Measurements from ENCODE around the gene GSN. TPM values are rescaled to one million over a fixed set of nuclear protein-coding genes. Genes with fewer than 3 reads are reported as not detected.
A peak's percentile ranks its signal among the peaks of the same experiment; 100 is the strongest.

Gene GSN
- total RNA-seq, 2 experiments from 2014 or later: 2.6 to 2.7 TPM

DNA sequence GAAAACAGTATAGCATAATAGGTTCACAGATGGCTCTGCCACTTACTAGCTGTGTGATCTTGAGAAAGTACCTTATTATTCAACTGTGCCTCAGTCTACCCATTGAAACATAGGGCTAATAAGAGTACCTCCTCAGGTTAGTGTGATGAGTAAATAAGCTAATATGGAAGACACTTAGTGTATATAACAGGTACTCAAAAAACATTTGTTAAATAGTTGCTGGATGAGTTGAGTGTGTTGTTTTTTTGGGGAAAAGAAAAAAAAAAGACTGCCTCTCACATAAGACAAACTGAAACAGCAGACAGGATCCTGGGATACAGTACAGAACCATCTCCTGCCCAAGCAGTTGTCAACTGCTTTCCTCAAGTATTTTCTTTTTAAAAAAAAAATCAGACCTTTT, 96.9 kb downstream of the GSN start:
- Mint-ChIP-seq H3K4me3 (peak overlapping the region; percentile 9), H3K9me3 (no peaks in the 10 kb centered on the region), H3K27ac (no peak overlapping the region), H3K4me1 (ENCODE audit: low read depth) (peaks cover 70% of the 10 kb centered on the region), H3K27me3 (no peaks in the 10 kb centered on the region), H3K36me3 (ENCODE audit: low read depth) (no peaks in the 10 kb centered on the region)
- Histone ChIP-seq H3K9me3 (ENCODE audit: control insufficient read depth in 1 of 2, insufficient read depth in 1 of 2, low read length in 2 of 2) (no peaks in the 10 kb centered on the region), H3K4me1 (ENCODE audit: insufficient read depth, low read length) (peaks cover 11% of the 10 kb centered on the region), H3K4me3 (ENCODE audit: low read length) (no peak overlapping the region), H3K36me3 (ENCODE audit: insufficient read depth, low read length) (peaks cover 4% of the 10 kb centered on the region), H3K27ac (ENCODE audit: low read depth in 1 of 2, low read length in 2 of 2) (no peak overlapping the region), H3K27me3 (ENCODE audit: control insufficient read depth in 1 of 2, insufficient read depth in 2 of 2, low read length in 2 of 2) (no peaks in the 10 kb centered on the region)
- ATAC-seq (ENCODE audit: poor library complexity) (no peak), DNase-seq (no peak)
- ChIA-PET POLR2A (no interaction called here), CTCF (interaction anchor here (1.5 to 3.4 kb wide), 3 partner anchors 11 to 45 kb away, joined by 3 to 16 read pairs (median 5); no protein-coding TSS in a partner anchor)
- TF ChIP-seq, protein P1, sequence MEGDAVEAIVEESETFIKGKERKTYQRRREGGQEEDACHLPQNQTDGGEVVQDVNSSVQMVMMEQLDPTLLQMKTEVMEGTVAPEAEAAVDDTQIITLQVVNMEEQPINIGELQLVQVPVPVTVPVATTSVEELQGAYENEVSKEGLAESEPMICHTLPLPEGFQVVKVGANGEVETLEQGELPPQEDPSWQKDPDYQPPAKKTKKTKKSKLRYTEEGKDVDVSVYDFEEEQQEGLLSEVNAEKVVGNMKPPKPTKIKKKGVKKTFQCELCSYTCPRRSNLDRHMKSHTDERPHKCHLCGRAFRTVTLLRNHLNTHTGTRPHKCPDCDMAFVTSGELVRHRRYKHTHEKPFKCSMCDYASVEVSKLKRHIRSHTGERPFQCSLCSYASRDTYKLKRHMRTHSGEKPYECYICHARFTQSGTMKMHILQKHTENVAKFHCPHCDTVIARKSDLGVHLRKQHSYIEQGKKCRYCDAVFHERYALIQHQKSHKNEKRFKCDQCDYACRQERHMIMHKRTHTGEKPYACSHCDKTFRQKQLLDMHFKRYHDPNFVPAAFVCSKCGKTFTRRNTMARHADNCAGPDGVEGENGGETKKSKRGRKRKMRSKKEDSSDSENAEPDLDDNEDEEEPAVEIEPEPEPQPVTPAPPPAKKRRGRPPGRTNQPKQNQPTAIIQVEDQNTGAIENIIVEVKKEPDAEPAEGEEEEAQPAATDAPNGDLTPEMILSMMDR (IDR thresholded peaks at IDR 0.05): no peak
- intact Hi-C loops (cut with DNase I, micrococcal nuclease): loop anchor here in 1 of 2 experiments (5.0 kb wide), 1 partner anchor 163 kb away; the partner anchor contains the start of gene RAB14

DNA sequence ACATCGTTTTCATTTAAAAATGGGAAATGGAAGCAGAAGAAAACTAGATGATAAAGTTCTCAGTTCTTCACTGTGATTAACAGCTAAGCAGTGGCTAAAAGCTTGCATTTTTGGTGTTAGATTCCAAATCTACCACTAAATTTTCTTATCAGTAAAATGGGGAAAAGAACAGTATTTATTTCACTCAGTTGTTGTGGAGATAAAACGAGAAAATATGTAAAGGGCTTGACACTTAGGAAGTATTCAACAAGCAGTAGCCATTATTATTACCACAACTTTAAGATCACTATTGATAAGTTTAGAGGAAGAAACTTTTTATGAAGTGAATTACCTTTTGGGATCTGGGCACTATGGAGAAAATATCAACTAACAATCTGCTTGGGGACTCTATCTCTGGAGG, 97.6 kb downstream of the GSN start:
- TF ChIP-seq, protein P1 (IDR thresholded peaks at IDR 0.05): no peak
- Histone ChIP-seq H3K27me3 (ENCODE audit: control insufficient read depth in 1 of 2, insufficient read depth in 2 of 2, low read length in 2 of 2) (no peaks in the 10 kb centered on the region), H3K4me1 (ENCODE audit: insufficient read depth, low read length) (peaks cover 13% of the 10 kb centered on the region), H3K9me3 (ENCODE audit: control insufficient read depth in 1 of 2, insufficient read depth in 1 of 2, low read length in 2 of 2) (peaks cover 0 to under 1% of the 10 kb centered on the region in 2 experiments), H3K4me3 (ENCODE audit: low read length) (no peak overlapping the region), H3K36me3 (ENCODE audit: insufficient read depth, low read length) (peaks cover 4% of the 10 kb centered on the region), H3K27ac (ENCODE audit: low read depth in 1 of 2, low read length in 2 of 2) (no peak overlapping the region)
- ChIA-PET CTCF (interaction anchor here (3.4 kb wide), 1 partner anchor 45 kb away, joined by 16 read pairs; no protein-coding TSS in a partner anchor), POLR2A (no interaction called here)
- Mint-ChIP-seq H3K9me3 (no peaks in the 10 kb centered on the region), H3K27ac (peak overlapping the region; percentile 13), H3K27me3 (no peaks in the 10 kb centered on the region), H3K4me1 (ENCODE audit: low read depth) (peaks cover 71% of the 10 kb centered on the region), H3K4me3 (peak overlapping the region; percentile 13), H3K36me3 (ENCODE audit: low read depth) (no peaks in the 10 kb centered on the region)
- intact Hi-C loops (cut with DNase I, micrococcal nuclease): loop anchor here in 1 of 2 experiments (5.0 kb wide), 1 partner anchor 163 kb away; the partner anchor contains the start of gene RAB14
- ATAC-seq (ENCODE audit: poor library complexity) (no peak), DNase-seq (no peak)

- peak overlapping the region; percentile 34 for H3K27ac Mint-ChIP-seq
- ChIA-PET CTCF (interaction anchor here (3.4 kb wide), 1 partner anchor 46 kb away, joined by 16 read pairs; no protein-coding TSS in a partner anchor), POLR2A (interaction anchor here (0.6 to 0.9 kb wide), 2 partner anchors 13 to 622 kb away, joined by 3 read pairs; no protein-coding TSS in a partner anchor)
- no peaks in the 10 kb centered on the region for H3K36me3 Mint-ChIP-seq (ENCODE audit: low read depth)
- H3K4me1 Mint-ChIP-seq (ENCODE audit: low read depth): peaks cover 72% of the 10 kb centered on the region
- H3K36me3 ChIP-seq (ENCODE audit: insufficient read depth, low read length): peaks cover 4% of the 10 kb centered on the region
- DNase-seq (no peak), ATAC-seq (ENCODE audit: poor library complexity) (no peak)
- TF ChIP-seq, protein P1 (IDR thresholded peaks at IDR 0.05): no peak
- H3K9me3 Mint-ChIP-seq: no peaks in the 10 kb centered on the region
- H3K27ac ChIP-seq (ENCODE audit: low read depth in 1 of 2, low read length in 2 of 2): no peak overlapping the region
- no peak overlapping the region for H3K4me3 ChIP-seq (ENCODE audit: low read length)
- H3K27me3 ChIP-seq (ENCODE audit: control insufficient read depth in 1 of 2, insufficient read depth in 2 of 2, low read length in 2 of 2): no peaks in the 10 kb centered on the region
- no peaks in the 10 kb centered on the region for H3K27me3 Mint-ChIP-seq
- peak overlapping the region; percentile 55 for H3K4me3 Mint-ChIP-seq
- peaks cover 0 to 3% of the 10 kb centered on the region in 2 experiments for H3K9me3 ChIP-seq (ENCODE audit: control insufficient read depth in 1 of 2, insufficient read depth in 1 of 2, low read length in 2 of 2)
- intact Hi-C loops (cut with DNase I, micrococcal nuclease): loop anchor here in 1 of 2 experiments (5.0 kb wide), 1 partner anchor 164 kb away; the partner anchor contains the start of gene RAB14
- H3K4me1 ChIP-seq (ENCODE audit: insufficient read depth, low read length): peaks cover 16% of the 10 kb centered on the region
Measured at GRCh38 chr9:121366611-121367192, 98.7 kb downstream of the GSN start.

All from CD4-positive, alpha-beta T cell (primary cell).